GM23338 (cell line): ENCODE measurements around the gene PACS2. TPM values are rescaled to one million over a fixed set of nuclear protein-coding genes. Genes with fewer than 3 reads are reported as not detected.
"Not testable (repeated sequence)": the region's sequence is repeated elsewhere in the genome, so short reads cannot be mapped to it uniquely, and the experiment has no call there.

Experiments
- ATAC-seq: fragments of 200-7000 bp; cut with Tn5 transposase; 3 replicates; pipeline ENCODE4 v1.9.1; 2020
- DNase-seq: peaks from one replicate; pipeline ENCODE4 v3.0.0-alpha.2; 2015; ENCODE audit warnings: low spot score
- H2AFZ ChIP-seq: fragments of 200-600 bp; sonication (generic); 2 replicates; pipeline ENCODE4 v1.8.0; 2016; ENCODE audit warnings: antibody characterized with exemption, mild to moderate bottlenecking, moderate library complexity
- H3F3A ChIP-seq: fragments of 200-600 bp; sonication (generic); replicated peaks from 2 replicates; pipeline ENCODE4 v1.8.0; 2017; ENCODE audit warnings: antibody characterized with exemption, mixed run types, low read depth
- H3K27ac ChIP-seq: fragments of 200-600 bp; sonication (generic); 2 replicates; pipeline ENCODE4 v1.6.1; 2016; ENCODE audit warnings: low read depth
- H3K27me3 ChIP-seq: fragments of 200-600 bp; sonication (generic); 2 replicates; pipeline ENCODE4 v1.8.0; 2016; ENCODE audit warnings: mild to moderate bottlenecking, mixed run types, moderate library complexity; ENCODE audit not compliant: insufficient read depth
- H3K36me3 ChIP-seq: fragments of 200-600 bp; sonication (generic); 2 replicates; pipeline ENCODE4 v1.8.0; 2016; ENCODE audit warnings: mild to moderate bottlenecking; ENCODE audit not compliant: insufficient read depth
- H3K4me1 ChIP-seq: fragments of 200-600 bp; sonication (generic); 2 replicates; pipeline ENCODE4 v1.8.0; 2016; ENCODE audit warnings: mild to moderate bottlenecking, moderate library complexity; ENCODE audit not compliant: insufficient read depth
- H3K4me2 ChIP-seq: fragments of 200-600 bp; sonication (generic); 2 replicates; pipeline ENCODE4 v1.7.1; 2017; ENCODE audit warnings: mixed run types
- H3K4me3 ChIP-seq: fragments of 200-600 bp; sonication (generic); 2 replicates; pipeline ENCODE4 v1.6.1; 2016; ENCODE audit warnings: mixed run types
- H3K79me2 ChIP-seq: fragments of 200-600 bp; sonication (generic); replicated peaks from 2 replicates; pipeline ENCODE4 v1.8.0; 2017; ENCODE audit warnings: mild to moderate bottlenecking; ENCODE audit not compliant: insufficient read depth
- H3K9me2 ChIP-seq: fragments of 200-600 bp; sonication (generic); 2 replicates; pipeline ENCODE4 v1.8.0; 2017; ENCODE audit not compliant: insufficient read depth
- H4K20me1 ChIP-seq: fragments of 200-600 bp; sonication (generic); replicated peaks from 2 replicates; pipeline ENCODE4 v1.8.0; 2017; ENCODE audit warnings: mild to moderate bottlenecking; ENCODE audit not compliant: insufficient read depth
- H3K27ac Mint-ChIP-seq: 2 replicates; pipeline ENCODE4 v1.8.0; 2020; ENCODE audit warnings: inconsistent platforms, mild to moderate bottlenecking, moderate library complexity, mixed read lengths
- H3K27me3 Mint-ChIP-seq: 3 replicates; pipeline ENCODE4 v1.8.0; 2022; ENCODE audit warnings: low read depth, mild to moderate bottlenecking, moderate library complexity, mixed read lengths, inconsistent platforms; ENCODE audit not compliant: insufficient read depth, poor library complexity
- H3K36me3 Mint-ChIP-seq: 3 replicates; pipeline ENCODE4 v1.8.0; 2021; ENCODE audit warnings: low read depth, mild to moderate bottlenecking, inconsistent platforms, moderate library complexity, mixed read lengths
- H3K4me1 Mint-ChIP-seq: 3 replicates; pipeline ENCODE4 v1.8.0; 2020; ENCODE audit warnings: mild to moderate bottlenecking, inconsistent platforms, mixed read lengths
- H3K4me3 Mint-ChIP-seq: 3 replicates; pipeline ENCODE4 v1.8.0; 2021; ENCODE audit warnings: moderate library complexity, mild to moderate bottlenecking, inconsistent platforms, mixed read lengths
- H3K9me3 Mint-ChIP-seq: 3 replicates; pipeline ENCODE4 v1.8.0; 2020; ENCODE audit warnings: moderate library complexity, mild to moderate bottlenecking, inconsistent platforms, mixed read lengths
- CREB1 ChIP-seq: fragments of 250-450 bp; sonication (Bioruptor Pico); IDR thresholded peaks from 2 replicates; pipeline ENCODE4 v1.5.0; 2020; ENCODE audit warnings: low read depth, mild to moderate bottlenecking, moderate library complexity
- EZH2 ChIP-seq: fragments of 200-600 bp; sonication (generic); IDR thresholded peaks from one replicate; pipeline ENCODE4 v1.8.0; 2017; ENCODE audit warnings: antibody characterized with exemption, mild to moderate bottlenecking, low read depth; ENCODE audit not compliant: unreplicated experiment
- EZH2phosphoT487 ChIP-seq: fragments of 200-600 bp; sonication (generic); IDR thresholded peaks from one replicate; pipeline ENCODE4 v1.8.1; 2018; ENCODE audit warnings: antibody characterized with exemption; ENCODE audit not compliant: unreplicated experiment
- JUNB ChIP-seq: IDR thresholded peaks from one replicate; pipeline ENCODE4 v1.6.1; 2016; ENCODE audit warnings: antibody characterized with exemption; ENCODE audit not compliant: unreplicated experiment
- NANOG ChIP-seq: IDR thresholded peaks from 2 replicates; pipeline ENCODE4 v1.6.1; 2016; ENCODE audit warnings: antibody characterized with exemption, borderline replicate concordance
- POLR2AphosphoS5 ChIP-seq: IDR thresholded peaks from 2 replicates; pipeline ENCODE4 v1.6.1; 2016; ENCODE audit warnings: antibody characterized with exemption, low read depth
- STAT1 ChIP-seq: IDR thresholded peaks from one replicate; pipeline ENCODE4 v1.6.1; 2016; ENCODE audit warnings: antibody characterized with exemption; ENCODE audit not compliant: unreplicated experiment
- ZNF114 ChIP-seq: fragments of 250-450 bp; sonication (Bioruptor Pico); IDR thresholded peaks from 2 replicates; pipeline ENCODE4 v1.5.0; 2020; ENCODE audit warnings: mild to moderate bottlenecking, moderate library complexity
- ZNF331 ChIP-seq: fragments of 250-450 bp; sonication (Bioruptor Pico); IDR thresholded peaks from 2 replicates; pipeline ENCODE4 v1.5.0; 2020; ENCODE audit warnings: low read depth, mild to moderate bottlenecking, moderate library complexity
- polyA plus RNA-seq: library from polyadenylated mRNA; unstranded; fragments of >200 nt; fragmentation: Nextera tagmentation; extraction: Ambion mirVana; gene quantifications from 2 replicates; pipeline ENCODE4 v1.2.1, GENCODE V29; 2016
- total RNA-seq: library from RNA; depleted of rRNA; stranded (reverse); fragments of >200 nt; shearing (Covaris generic); gene quantifications from 2 replicates; pipeline ENCODE4 v1.2.3, GENCODE V29; 2014
- TF ChIP-seq, protein P1 (sequence below): IDR thresholded peaks from 2 replicates; pipeline ENCODE4 v1.6.1; 2016; ENCODE audit warnings: antibody characterized with exemption
- TF ChIP-seq, protein P2 (sequence below): fragments of 250-450 bp; sonication (Bioruptor Pico); IDR thresholded peaks from 2 replicates; pipeline ENCODE4 v1.5.0; 2020; ENCODE audit warnings: mild to moderate bottlenecking, moderate library complexity
- TF ChIP-seq, protein P3 (sequence below): IDR thresholded peaks from one replicate; pipeline ENCODE4 v1.6.1; 2018; ENCODE audit warnings: antibody characterized with exemption; ENCODE audit not compliant: unreplicated experiment

PACS2 gene
- total and polyA plus RNA-seq, 2 experiments from 2014 or later = 22.5 to 79.0 TPM

DNA sequence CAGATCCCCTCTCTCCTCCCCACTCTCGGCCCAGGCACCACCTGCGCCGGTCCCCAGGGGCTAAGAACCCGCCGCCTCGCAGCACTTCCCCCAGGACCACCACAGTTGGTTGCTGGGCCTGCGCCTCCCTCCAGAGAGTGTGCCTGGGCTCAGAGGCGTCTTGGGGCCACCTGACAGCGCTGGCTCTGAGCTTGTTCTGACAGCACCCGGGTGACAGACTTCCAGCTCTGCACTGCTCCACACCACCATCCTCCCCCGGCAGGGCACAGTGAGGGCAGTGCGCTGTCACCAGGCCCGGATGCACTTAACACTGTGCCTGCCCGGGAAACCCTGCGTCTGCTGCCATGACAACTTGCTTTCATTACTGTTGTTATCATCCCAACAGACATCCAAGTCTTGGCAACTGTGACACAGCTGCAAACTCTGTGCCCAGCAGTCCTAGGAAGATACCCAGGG is 20.4 kb upstream of the PACS2 start:
- H3K4me3 Mint-ChIP-seq = no peak overlapping the region
- no peaks in the 10 kb centered on the region; the same call in 2 of the 3 replicates for H3K36me3 Mint-ChIP-seq
- no peaks in the 10 kb centered on the region for H3K27me3 Mint-ChIP-seq
- no peaks in the 10 kb centered on the region; the same call in 2 of the 3 replicates for H3K4me1 Mint-ChIP-seq
- H3K9me3 Mint-ChIP-seq = no peaks in the 10 kb centered on the region; the same call in 2 of the 3 replicates
- Histone ChIP-seq H3K9me2 (no peaks in the 10 kb centered on the region), H3F3A (0 out of 2 replicates have a peak, but pooled peaks cover 1% of the 10 kb centered on the region), H3K4me3 (no peak overlapping the region), H3K27me3 (peaks cover 3% of the 10 kb centered on the region; the same call in 1 of the 2 replicates), H3K36me3 (no peaks in the 10 kb centered on the region), H3K27ac (no peak overlapping the region), H3K79me2 (peaks cover 67% of the 10 kb centered on the region), H3K4me2 (no peak overlapping the region), H2AFZ (no peak overlapping the region), H4K20me1 (peaks cover 7% of the 10 kb centered on the region), H3K4me1 (no peaks in the 10 kb centered on the region)
- DNase-seq (no peak), ATAC-seq (no peak)
- H3K27ac Mint-ChIP-seq = no peak overlapping the region
- TF ChIP-seq ZNF114 (CRISPR knock-in tag) = no peak
- no peak for TF ChIP-seq POLR2AphosphoS5
- no peak for TF ChIP-seq ZNF331 (CRISPR knock-in tag)
- TF ChIP-seq, protein P1, sequence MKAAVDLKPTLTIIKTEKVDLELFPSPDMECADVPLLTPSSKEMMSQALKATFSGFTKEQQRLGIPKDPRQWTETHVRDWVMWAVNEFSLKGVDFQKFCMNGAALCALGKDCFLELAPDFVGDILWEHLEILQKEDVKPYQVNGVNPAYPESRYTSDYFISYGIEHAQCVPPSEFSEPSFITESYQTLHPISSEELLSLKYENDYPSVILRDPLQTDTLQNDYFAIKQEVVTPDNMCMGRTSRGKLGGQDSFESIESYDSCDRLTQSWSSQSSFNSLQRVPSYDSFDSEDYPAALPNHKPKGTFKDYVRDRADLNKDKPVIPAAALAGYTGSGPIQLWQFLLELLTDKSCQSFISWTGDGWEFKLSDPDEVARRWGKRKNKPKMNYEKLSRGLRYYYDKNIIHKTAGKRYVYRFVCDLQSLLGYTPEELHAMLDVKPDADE = no peak
- TF ChIP-seq JUNB = no peak
- TF ChIP-seq STAT1 = no peak
- TF ChIP-seq, protein P2, sequence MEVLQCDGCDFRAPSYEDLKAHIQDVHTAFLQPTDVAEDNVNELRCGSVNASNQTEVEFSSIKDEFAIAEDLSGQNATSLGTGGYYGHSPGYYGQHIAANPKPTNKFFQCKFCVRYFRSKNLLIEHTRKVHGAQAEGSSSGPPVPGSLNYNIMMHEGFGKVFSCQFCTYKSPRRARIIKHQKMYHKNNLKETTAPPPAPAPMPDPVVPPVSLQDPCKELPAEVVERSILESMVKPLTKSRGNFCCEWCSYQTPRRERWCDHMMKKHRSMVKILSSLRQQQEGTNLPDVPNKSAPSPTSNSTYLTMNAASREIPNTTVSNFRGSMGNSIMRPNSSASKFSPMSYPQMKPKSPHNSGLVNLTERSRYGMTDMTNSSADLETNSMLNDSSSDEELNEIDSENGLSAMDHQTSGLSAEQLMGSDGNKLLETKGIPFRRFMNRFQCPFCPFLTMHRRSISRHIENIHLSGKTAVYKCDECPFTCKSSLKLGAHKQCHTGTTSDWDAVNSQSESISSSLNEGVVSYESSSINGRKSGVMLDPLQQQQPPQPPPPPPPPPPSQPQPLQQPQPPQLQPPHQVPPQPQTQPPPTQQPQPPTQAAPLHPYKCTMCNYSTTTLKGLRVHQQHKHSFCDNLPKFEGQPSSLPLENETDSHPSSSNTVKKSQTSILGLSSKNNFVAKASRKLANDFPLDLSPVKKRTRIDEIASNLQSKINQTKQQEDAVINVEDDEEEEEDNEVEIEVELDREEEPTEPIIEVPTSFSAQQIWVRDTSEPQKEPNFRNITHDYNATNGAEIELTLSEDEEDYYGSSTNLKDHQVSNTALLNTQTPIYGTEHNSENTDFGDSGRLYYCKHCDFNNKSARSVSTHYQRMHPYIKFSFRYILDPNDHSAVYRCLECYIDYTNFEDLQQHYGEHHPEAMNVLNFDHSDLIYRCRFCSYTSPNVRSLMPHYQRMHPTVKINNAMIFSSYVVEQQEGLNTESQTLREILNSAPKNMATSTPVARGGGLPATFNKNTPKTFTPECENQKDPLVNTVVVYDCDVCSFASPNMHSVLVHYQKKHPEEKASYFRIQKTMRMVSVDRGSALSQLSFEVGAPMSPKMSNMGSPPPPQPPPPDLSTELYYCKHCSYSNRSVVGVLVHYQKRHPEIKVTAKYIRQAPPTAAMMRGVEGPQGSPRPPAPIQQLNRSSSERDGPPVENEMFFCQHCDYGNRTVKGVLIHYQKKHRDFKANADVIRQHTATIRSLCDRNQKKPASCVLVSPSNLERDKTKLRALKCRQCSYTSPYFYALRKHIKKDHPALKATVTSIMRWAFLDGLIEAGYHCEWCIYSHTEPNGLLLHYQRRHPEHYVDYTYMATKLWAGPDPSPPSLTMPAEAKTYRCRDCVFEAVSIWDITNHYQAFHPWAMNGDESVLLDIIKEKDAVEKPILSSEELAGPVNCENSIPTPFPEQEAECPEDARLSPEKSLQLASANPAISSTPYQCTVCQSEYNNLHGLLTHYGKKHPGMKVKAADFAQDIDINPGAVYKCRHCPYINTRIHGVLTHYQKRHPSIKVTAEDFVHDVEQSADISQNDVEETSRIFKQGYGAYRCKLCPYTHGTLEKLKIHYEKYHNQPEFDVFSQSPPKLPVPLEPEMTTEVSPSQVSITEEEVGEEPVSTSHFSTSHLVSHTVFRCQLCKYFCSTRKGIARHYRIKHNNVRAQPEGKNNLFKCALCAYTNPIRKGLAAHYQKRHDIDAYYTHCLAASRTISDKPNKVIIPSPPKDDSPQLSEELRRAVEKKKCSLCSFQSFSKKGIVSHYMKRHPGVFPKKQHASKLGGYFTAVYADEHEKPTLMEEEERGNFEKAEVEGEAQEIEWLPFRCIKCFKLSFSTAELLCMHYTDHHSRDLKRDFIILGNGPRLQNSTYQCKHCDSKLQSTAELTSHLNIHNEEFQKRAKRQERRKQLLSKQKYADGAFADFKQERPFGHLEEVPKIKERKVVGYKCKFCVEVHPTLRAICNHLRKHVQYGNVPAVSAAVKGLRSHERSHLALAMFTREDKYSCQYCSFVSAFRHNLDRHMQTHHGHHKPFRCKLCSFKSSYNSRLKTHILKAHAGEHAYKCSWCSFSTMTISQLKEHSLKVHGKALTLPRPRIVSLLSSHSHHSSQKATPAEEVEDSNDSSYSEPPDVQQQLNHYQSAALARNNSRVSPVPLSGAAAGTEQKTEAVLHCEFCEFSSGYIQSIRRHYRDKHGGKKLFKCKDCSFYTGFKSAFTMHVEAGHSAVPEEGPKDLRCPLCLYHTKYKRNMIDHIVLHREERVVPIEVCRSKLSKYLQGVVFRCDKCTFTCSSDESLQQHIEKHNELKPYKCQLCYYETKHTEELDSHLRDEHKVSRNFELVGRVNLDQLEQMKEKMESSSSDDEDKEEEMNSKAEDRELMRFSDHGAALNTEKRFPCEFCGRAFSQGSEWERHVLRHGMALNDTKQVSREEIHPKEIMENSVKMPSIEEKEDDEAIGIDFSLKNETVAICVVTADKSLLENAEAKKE = no peak
- no peak for TF ChIP-seq EZH2phosphoT487
- no peak for TF ChIP-seq CREB1 (CRISPR knock-in tag)
- TF ChIP-seq EZH2 = no peak
- TF ChIP-seq, protein P3, sequence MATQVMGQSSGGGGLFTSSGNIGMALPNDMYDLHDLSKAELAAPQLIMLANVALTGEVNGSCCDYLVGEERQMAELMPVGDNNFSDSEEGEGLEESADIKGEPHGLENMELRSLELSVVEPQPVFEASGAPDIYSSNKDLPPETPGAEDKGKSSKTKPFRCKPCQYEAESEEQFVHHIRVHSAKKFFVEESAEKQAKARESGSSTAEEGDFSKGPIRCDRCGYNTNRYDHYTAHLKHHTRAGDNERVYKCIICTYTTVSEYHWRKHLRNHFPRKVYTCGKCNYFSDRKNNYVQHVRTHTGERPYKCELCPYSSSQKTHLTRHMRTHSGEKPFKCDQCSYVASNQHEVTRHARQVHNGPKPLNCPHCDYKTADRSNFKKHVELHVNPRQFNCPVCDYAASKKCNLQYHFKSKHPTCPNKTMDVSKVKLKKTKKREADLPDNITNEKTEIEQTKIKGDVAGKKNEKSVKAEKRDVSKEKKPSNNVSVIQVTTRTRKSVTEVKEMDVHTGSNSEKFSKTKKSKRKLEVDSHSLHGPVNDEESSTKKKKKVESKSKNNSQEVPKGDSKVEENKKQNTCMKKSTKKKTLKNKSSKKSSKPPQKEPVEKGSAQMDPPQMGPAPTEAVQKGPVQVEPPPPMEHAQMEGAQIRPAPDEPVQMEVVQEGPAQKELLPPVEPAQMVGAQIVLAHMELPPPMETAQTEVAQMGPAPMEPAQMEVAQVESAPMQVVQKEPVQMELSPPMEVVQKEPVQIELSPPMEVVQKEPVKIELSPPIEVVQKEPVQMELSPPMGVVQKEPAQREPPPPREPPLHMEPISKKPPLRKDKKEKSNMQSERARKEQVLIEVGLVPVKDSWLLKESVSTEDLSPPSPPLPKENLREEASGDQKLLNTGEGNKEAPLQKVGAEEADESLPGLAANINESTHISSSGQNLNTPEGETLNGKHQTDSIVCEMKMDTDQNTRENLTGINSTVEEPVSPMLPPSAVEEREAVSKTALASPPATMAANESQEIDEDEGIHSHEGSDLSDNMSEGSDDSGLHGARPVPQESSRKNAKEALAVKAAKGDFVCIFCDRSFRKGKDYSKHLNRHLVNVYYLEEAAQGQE = no peak
- no peak for TF ChIP-seq NANOG

DNA sequence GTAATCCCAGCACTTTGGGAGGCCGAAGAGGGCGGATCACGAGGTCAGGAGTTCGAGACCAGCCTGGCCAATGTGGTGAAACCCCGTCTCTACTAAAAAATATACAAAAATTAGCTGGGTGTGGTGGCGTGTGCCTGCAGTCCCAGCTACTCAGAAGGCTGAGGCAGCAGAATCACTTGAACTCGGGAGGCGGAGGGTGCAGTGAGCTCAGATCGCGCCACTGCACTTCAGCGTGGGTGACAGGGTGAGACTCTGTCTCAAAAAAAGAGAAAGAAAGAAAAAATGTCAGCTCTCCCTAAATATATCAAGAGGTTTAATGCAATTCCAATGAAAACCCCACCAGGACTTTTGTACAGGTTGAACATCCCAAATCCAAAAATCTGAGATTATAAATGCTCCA is 17.2 kb upstream of the PACS2 start:
- not testable (repeated sequence) for H3K4me3 Mint-ChIP-seq

More for the DNA sequence above, 17.2 kb upstream of the PACS2 start:
- not testable (repeated sequence) for H3K9me2 ChIP-seq, H3K4me1 ChIP-seq, H3K27me3 Mint-ChIP-seq, H3K9me3 Mint-ChIP-seq, H2AFZ ChIP-seq, DNase-seq, ATAC-seq, H3K4me3 ChIP-seq, H3K4me1 Mint-ChIP-seq, H3K27ac ChIP-seq, H3K36me3 Mint-ChIP-seq, H3K36me3 ChIP-seq, H3K4me2 ChIP-seq, H3K27ac Mint-ChIP-seq
- Histone ChIP-seq H4K20me1 (peaks cover 15% of the 10 kb centered on the region), H3F3A (peaks cover 14% of the 10 kb centered on the region; the same call in 1 of the 2 replicates), H3K79me2 (peaks cover 57% of the 10 kb centered on the region), H3K27me3 (peaks cover 11% of the 10 kb centered on the region)
